HPDE6-E6E7 (cell line): Measurements from ENCODE around the gene RICTOR.
"Not testable (repeated sequence)": the region's sequence is repeated elsewhere in the genome, so short reads cannot be mapped to it uniquely, and the experiment has no call there.

Source experiments
- DNase-seq: peaks from one replicate; pipeline ENCODE4 v3.0.0; 2011; ENCODE audit warnings: missing footprints; ENCODE audit errors: extremely low spot score

Gene RICTOR

DNA sequence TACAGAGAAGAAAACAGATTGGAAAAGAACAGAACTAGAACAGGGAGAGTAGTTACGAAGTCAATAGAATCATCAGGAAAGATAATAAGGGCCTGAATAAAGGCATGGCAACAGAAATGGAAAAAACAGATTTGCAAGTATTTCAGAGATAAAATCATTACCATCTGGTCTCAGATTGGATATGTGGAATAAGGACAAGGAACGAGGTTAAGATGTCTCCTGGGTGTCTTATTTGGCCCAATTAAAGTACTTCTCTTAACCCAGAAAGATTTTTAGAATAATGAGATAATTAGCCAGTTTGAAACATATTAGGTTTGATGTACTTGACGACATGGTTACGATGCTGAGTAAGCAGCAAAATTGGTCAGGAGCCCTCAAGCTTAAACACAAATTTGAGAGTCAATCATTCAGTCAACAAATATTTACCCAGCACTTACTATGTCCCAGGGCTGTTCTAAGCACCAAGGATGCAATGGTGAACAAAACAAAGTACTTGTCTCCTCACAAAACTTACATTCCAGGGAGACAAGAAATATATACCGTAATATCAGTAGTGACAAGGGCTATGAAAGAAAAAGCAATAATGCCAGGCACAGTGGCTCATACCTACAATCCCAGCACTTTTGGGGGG, 18.3 kb downstream of the RICTOR start:
- DNase-seq = no peak

DNA sequence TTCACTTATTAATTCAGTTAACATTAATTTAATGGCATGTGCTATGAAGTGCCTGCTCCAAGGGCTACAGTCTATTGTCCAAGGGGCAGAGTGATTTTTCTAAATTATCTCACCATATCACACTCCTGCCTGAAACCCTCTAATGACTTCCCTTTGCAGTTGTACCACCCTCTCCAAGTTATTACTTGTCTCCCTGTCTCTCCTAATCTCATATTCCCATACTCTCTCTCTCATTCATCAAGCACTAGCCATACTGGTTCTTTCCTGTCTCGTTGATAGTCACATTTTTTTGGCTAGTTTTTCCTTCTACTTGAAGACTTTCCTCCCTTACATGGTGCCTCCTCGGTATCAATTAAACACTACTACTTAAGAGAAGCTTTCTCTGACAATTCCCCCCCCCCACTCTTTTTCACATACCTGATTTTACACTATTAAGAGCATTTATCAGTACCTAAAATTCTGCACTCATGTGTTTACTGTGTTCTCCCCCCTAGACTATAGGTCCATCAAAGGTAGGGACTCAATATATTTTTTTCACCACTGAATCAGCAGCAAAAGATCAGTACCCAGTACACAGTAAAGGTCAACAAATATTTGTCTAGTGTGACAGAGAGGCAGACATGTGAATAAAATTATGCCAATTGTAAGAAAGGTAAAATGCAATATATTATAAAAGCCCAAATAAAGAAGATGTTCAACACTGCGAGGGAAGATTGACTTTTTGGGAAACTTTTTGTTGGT, 19.0 kb downstream of the RICTOR start:
- DNase-seq = no peak

DNA sequence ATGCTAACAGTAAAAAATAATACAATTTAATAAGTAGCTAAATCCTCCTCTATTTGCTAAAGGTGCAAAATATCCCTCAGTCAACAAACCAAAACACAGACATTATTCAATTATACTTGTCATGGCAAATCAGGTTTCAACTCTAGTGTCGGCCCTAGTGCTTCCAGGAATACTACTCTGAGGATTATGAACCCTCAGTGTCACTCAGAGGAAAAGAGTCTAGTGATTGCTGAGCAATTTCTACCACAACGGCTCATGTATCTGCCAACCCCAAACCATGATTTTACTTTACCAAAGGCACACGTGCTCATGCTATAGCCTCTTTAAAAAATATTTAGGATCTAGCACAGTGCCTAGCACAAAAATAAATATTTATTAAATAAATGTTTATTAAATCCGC, 21.0 kb downstream of the RICTOR start:
- no peak for DNase-seq

DNA sequence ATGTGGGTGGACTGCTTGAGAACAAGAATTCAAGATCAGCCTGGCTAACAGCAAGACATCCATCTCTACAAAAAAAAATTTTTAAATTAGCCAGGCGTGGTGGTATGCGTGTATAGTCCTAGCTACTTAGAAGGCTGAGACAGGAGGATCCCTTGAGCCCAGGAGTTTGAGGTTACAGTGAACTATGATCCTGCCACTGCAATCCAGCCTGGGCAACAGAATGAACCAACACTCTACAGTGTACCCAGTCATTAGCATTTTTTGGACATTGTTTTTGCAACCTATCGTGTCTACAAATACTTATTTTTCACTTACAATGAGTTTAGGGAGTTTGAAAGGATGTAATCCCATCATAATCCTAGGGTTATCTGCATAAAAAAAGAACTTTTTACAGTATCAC, 22.1 kb downstream of the RICTOR start:
- no peak for DNase-seq

DNA sequence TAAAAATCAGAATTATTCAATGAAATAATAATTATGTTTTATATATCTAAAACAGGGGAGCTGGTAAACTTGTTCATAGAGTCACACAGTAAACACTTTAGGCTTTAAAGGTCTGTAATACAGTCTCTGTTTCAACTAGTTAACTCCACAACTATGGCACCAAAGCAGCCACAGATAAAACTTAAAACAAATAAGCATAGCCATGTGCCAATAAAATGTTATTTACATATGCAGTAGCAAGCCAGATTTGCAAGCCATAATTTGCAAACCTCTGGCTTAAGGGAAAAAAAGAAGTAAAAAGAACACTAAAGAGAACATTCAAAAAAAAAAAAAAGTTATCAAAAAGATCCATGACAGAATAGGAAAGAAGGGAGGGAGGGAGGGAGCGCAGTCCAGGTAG, 24.9 kb downstream of the RICTOR start:
- no peak for DNase-seq

DNA sequence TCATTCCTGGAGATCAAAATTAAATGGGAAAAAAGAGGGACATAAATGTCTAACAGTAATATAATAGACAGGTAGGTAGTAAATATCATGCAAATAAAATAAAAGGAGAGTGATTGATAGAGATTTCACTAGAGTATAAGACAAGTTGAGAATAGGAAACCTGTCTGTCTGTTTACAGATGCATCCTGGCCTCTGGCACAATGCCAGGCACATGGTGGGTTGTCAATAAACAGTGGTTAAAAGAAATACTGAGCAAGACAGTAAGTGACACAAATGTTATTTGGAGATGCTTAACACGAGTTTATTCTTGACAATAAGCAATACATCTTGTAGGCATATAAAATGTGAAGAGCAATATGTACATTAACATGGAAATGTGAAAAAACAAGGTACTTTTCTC, 33.3 kb downstream of the RICTOR start:
- no peak for DNase-seq

DNA sequence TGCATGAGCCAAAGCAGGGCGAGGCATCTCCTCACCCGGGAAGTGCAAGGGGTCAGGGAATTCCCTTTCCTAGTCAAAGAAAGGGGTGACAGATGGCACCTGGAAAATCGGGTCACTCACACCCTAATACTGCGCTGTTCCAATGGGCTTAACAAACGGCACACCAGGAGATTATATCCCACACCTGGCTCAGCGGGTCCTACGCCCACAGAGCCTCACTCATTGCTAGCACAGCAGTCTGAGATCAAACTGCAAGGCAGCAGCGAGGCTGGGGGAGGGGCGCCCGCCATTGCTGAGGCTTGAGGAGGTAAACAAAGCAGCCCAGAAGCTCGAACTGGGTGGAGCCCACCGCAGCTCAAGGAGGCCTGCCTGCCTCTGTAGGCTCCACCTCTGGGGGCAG, 39.7 kb downstream of the RICTOR start:
- not testable (repeated sequence) for DNase-seq

DNA sequence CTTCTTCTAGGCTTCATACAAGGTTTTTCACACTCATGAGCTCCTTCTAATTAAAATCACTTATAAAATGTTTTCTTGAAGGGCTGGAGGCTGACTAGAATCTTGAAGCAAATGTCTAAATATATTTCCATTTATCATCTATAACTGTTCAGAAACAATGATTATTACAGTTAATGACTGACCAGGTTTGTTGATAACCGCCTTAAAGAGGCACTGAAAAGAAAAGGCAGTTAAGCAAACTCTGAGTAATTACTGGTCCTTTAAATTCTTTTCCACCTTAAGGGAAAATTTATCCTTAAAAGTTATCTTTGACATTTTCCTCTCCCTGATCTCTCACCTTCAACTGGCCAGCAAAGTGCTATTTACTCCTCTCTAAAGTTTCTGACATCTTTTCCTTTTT, 43.2 kb downstream of the RICTOR start:
- no peak for DNase-seq

DNA sequence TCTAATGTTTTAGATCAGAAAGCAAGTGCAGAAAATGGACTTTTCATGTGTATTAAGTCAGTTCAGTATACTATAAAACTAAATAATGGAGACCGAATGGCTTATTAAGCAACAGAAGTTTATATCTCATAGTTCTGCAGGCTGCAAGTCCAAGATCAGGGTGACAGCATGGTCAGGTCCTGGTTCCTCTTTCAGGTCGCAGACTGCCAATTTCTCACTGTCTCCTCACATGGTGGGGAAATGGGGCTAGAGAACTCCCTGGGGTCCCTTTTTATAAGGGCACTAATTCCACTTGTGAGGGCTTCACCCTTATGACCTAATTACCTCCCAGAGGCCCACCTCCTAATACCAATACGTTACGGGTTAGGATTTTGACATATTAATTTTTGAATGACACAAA, 48.7 kb downstream of the RICTOR start:
- DNase-seq = no peak

DNA sequence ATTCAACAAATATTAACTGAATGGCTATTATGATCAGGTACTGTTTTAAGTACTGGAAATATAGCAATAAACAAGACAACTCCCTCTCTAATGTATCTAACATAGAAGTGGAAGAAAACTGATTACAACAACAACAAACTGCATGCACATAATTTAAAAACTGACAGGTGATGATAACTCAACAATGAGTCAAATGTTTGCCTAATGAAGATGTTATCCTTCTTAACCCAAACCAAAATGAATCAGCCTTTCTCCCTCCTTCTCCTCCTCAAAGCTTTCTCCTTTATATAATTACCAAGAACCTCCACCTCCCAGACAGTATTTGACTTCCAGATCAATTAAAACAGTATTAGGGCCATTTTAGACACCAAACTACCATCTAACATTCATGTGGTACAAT, 49.3 kb downstream of the RICTOR start:
- no peak for DNase-seq

DNA sequence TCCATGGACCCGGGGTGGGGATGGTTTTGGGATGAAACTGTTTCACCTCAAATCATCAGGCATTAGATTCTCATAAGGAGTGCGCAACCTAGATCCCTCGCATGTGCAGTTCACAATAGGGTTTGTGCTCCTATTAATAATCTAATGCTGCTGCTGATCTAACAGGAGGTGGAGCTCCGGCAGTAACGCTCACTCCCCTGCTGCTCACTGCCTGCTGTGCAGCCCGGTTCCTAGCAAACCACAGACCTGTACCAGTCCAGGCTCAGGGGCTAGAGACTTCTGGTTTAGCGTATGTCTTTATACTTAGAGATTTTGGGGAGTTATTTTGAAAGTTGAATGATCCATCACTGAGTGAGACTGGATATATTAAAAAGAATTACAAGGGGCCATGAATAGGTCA, 50.2 kb downstream of the RICTOR start:
- DNase-seq = no peak

DNA sequence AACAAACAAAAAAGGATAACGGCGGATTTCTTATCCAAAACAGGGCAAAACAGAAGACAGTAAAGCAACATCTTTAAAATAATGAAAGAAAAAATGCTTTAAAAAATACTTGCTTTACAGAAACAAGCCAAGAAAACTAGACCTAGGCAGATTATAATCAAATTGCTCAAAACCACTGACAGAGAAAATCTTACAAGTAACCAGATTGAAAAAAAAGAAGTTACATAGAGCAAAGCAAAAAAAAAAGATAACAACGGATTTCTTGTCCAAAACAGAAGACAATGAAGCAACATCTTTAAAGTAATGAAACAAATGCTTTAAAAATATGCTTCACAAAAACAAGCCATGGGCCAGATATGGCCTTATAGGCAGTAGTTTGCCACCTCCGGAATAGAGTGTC, 51.1 kb downstream of the RICTOR start:
- DNase-seq = no peak

DNA sequence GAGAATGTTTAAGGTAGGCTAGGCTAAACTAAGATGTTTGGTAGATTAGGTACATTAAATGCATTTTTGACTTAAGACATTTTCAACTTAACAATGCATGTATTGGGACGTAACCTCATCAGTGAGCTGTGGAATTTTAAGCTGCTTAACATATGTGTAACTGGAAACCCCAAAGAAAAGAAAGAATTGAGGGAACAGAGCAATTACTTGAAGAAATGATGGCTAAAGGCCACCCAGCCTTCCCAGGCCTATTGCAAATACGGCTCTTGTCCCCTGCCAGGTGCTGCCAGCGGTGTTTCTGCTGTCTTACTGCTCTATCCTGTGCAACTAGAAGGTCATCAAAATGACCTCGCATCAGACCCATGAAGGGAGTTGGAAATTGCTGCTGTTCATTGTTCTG, 52.0 kb downstream of the RICTOR start:
- no peak for DNase-seq

DNA sequence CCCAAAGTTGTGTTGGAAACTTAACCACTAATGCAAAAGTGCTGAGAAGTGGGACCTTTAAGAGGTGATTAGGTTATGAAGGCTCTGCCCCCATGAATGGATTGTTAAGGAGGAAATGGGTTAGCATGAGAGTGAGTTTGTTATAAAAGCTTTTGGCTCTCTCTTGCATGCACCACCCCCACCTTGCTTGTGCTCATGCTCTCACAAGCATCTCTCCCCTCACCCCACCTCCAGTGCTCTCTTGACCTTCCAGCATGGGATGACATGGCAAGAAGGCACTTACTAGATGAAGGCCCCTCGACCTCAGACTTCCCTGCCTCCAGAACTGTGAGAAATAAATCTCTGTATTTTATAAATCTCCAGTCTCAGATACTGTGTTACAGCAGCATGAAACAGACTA, 52.8 kb downstream of the RICTOR start:
- no peak for DNase-seq

DNA sequence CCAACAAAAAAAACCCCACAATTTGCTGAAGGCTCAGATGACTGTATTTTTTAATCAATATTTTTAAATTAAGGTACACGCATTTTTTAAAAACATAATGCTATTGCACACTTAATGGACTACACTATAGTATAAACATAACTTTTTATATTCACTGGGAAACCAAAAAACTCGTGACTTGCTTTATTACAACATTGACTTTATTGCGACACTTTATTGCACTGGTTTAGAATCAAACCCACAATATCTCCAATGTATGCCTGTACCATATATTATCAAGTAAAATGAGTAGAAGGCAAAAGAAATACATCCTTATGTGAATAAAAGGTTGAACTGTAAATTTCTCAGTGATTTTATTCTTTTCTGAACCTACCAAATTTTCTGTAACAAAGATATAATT, 53.7 kb downstream of the RICTOR start:
- no peak for DNase-seq

DNA sequence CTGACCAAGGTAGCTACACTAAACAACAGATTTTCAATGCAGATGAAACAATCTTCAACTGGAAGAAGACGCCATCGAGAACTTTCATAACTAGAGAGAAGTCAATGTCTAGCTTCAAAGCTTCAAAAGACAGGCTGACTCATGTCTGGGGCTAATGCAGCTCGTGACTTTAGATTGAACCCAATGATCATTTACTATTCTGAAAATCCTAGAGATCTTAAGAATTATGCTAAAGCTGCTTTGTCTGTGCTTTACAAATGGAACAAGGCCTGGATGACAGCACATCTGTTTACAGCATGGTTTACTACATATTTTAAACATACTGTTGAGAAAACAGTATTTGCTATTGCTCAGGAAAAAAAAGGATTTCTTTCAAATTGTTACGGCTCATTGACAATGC, 54.9 kb downstream of the RICTOR start:
- no peak for DNase-seq

DNA sequence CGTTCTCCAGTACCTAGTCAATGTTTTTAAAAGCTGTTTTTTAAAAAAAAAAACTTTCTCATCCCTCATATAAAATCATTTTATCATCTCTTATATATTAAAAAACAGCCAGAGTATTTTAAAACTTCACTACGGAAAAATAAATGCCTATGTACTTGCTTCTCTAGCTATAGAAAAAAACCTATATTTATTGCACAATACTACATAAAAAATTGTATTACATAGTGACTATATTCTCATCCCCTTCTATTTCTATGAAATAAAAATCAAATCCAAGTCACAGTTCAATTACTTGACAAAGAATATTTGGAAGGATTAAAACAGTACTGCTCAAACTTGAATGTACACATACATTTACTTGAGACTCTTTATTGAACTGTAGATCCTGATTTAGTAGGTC, 56.7 kb downstream of the RICTOR start:
- DNase-seq = no peak

DNA sequence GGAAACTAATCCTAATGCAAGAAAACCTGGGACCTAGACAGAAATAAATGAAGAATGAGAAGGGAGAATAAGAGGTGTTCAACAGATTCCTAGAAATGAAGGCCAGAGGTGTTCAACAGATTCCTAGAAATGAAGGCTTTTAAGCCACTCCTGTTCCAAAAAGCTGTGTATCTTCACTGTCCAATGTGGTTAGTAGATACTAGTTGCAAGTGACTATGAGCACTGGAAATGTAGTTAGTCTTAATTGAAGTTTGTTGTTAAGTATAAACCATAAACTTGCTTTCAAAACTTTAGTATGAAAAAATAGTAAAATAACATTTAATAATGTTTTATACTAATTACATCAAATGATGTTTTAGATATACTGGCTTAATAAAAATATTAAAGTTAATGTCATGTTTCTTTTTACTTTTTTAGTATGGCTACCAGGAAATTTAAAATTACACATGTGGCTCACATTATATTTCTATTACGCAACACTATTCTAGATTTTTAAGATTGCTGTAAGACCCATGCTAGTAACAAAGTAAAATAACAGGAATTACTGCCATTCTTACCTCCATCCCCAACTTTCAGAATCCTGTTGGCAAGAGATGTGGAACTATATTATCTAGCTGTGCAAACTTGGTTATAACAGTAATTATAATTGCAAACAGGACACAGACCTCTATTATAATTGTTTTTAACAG, 57.5 kb downstream of the RICTOR start:
- no peak for DNase-seq

DNA sequence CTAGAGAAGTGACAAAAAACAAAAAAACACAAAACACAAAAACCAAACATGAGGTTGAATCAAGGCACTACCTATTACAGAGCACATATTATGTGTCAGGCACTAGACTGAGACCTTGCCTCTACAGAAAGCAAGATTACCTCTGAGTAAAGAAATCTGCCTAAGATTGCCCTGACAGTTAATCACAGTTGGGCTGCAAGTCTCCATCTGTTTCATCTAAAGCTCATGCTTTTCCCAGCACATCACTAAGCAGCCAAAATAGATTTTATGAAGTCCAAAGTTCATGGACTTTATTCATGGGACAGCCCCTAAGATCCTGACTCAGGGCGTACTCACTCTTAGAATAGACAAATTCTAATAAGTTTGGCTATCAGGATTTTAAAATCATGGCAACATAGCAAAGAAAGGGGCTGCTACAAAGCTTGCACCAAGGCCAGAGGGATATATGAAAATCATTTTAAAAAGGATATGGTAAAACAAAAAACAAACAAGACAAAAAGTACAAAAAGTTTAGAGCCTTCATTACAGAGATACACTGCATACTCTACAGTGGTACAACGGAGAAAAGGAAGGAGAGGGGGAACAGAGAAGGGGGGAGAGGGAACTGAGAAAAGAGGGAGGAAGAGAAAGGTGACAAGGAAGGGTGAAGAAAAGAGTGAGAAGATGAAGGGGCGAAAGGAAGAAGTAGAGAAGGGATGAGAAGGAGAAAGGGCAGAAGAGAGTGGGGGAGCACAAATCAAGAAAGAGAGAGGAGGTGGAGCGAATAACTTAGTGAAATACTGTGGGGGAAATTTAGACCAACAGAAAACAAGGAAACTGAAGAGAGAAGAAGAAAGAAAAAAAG, 58.2 kb downstream of the RICTOR start:
- no peak for DNase-seq

DNA sequence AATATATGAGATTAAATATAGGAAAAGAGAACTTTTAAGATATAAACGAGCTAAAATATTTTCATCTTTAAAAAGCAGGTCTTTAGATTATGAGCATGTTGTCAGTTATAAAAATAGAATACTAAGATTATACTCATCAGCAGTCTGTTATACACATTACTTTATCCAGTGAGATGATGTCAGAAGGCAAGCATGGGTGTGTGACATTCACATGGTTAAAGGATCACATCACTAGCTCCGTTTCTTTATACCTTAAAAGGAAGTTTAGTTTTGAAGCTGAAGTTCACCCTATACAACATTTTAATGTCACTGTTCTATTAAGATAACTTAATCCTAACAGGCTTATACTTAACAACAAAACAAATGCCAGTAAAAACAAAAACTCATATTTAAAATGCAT, 59.6 kb downstream of the RICTOR start:
- no peak for DNase-seq

DNA sequence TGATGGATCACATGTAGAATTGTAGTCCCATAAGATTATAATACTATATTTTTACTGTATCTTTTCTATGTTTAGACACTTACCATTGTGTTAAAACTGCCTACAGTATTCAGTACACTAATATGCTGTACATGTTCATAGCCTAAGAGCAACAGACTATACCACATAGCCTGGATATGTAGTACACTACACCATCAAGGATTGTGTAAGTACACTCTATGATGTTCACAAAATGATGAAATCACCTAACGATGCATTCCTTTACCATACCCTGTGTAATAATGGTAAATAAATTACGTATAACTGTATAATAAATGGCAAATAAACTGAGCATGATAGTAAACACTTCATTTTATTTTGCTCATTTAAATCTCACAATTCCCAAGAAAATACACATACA, 60.3 kb downstream of the RICTOR start:
- no peak for DNase-seq

DNA sequence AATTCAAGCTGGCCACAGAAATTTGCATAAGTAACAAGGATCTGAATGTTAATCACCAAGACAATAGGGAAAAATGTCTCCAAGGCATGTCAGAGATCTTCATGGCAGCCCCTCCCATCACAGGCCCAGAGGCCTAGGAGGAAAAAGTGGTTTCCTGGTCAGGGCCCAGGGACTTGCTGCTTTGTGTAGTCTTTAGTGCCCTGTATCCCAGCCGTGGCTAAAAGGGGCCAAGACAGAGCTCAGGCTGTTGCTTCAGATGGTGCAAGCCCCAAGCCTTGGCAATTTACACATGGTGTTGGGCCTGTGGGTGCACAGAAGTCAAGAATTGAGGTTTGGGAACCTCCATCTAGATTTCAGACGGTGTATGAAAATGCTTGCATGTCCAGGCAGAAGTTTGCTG, 63.2 kb downstream of the RICTOR start:
- DNase-seq = not testable (repeated sequence)
